H1 (cell line): ENCODE data around the gene TPM1. TPM values are rescaled to one million over a fixed set of nuclear protein-coding genes. Genes with fewer than 3 reads are reported as not detected.

ENCODE experiments used
- BRCA1 ChIP-seq: IDR thresholded peaks from 2 replicates; pipeline ENCODE4 v1.6.1; 2012; ENCODE audit warnings: low read depth, low read length, improper control_type of control experiment
- SIX5 ChIP-seq: IDR thresholded peaks from 2 replicates; pipeline ENCODE4 v1.6.1; 2011; ENCODE audit warnings: mild to moderate bottlenecking, low read depth, low read length
- polyA plus RNA-seq, 7 experiments: library from polyadenylated mRNA; depleted of rRNA in 3 of 7; stranded (reverse) in 5 of 7; unstranded in 2 of 7; fragments of >200 nt in 5 of 7; fragments of 200-250 nt in 2 of 7; gene quantifications; 1 replicate in 5 of 7; 2 replicates in 1 of 7; 4 replicates in 1 of 7; pipeline versions ENCODE4 v1.2.1 to v1.2.3, GENCODE V29; 2011 to 2013; ENCODE audit warnings: missing spikeins in 2 of 7, mixed read lengths in 2 of 7
- total RNA-seq: library from RNA; stranded (reverse); fragmentation: NEBNext Ultra II Directional; extraction: Animal tissue kit (Norgen Biotek cat#: 25700); gene quantifications from 2 replicates; pipeline ENCODE4 v1.2.1, GENCODE V29; 2021

The TPM1 gene
- total and polyA plus RNA-seq, 2 of the 8 experiments (the other 6 are each of a cell fraction or from before 2014, with no cell fraction given) = 258 to 579 TPM

GRCh38 chr15:63107895-63108546 is 65.5 kb downstream of the TPM1 start (continued):
- TF ChIP-seq SIX5 = no peak
- no peak for TF ChIP-seq BRCA1
- TF ChIP-seq, all 59 proteins: peak for 0
